CD14-positive monocyte (primary cell): ENCODE measurements around the gene CCDC33. TPM values are rescaled to one million over a fixed set of nuclear protein-coding genes. Genes with fewer than 3 reads are reported as not detected.
A peak's percentile ranks its signal among the peaks of the same experiment; 100 is the strongest.

Experiments used
- DNase-seq, 3 donors: peaks; one replicate each; pipeline ENCODE4 v3.0.0-alpha.2; 2011 to 2022
- H2AFZ ChIP-seq: 2 replicates; pipeline ENCODE4 v1.6.0; 2012; ENCODE audit warnings: mild to moderate bottlenecking, low read depth, low read length, inconsistent platforms; ENCODE audit not compliant: insufficient read depth, poor library complexity, severe bottlenecking
- H3K27ac ChIP-seq, 2 donors: 1 replicate in 1 of 2; 2 replicates in 1 of 2; pipeline ENCODE4 v1.5.1; 2012 to 2013; ENCODE audit warnings: low read length in 2 of 2, control low read depth in 1 of 2, inconsistent platforms in 1 of 2, low read depth in 1 of 2, mild to moderate bottlenecking in 1 of 2
- H3K27me3 ChIP-seq, 2 donors: one replicate each; pipeline versions ENCODE4 v1.6.0 to v1.6.1; 2011 to 2013; ENCODE audit warnings: low read length in 2 of 2; ENCODE audit not compliant: control insufficient read depth in 2 of 2, insufficient read depth in 2 of 2
- H3K36me3 ChIP-seq, 2 donors: replicated peaks in 1 of 2; 1 replicate in 1 of 2; 2 replicates in 1 of 2; pipeline versions ENCODE4 v1.5.1 to v1.6.1; 2012 to 2013; ENCODE audit warnings: low read length in 2 of 2, control low read depth in 1 of 2, inconsistent platforms in 1 of 2, mild to moderate bottlenecking in 1 of 2; ENCODE audit not compliant: insufficient read depth in 2 of 2, control insufficient read depth in 1 of 2
- H3K4me1 ChIP-seq, 2 donors: 1 replicate in 1 of 2; 2 replicates in 1 of 2; pipeline versions ENCODE4 v1.5.1 to v1.6.1; 2012 to 2013; ENCODE audit warnings: low read length in 2 of 2, control low read depth in 1 of 2, inconsistent platforms in 1 of 2, mild to moderate bottlenecking in 1 of 2, moderate library complexity in 1 of 2; ENCODE audit not compliant: insufficient read depth in 2 of 2, control insufficient read depth in 1 of 2
- H3K4me2 ChIP-seq: replicated peaks from 2 replicates; pipeline ENCODE3; 2012; ENCODE audit warnings: low read length, moderate library complexity, mild to moderate bottlenecking; ENCODE audit not compliant: poor library complexity, severe bottlenecking; ENCODE audit errors: extremely low read depth
- H3K4me3 ChIP-seq, 3 experiments: fragments of 200-600 bp in 1 of 3; sonication (generic) in 1 of 3; replicated peaks in 1 of 3; 1 replicate in 2 of 3; 2 replicates in 1 of 3; pipeline ENCODE4 v1.5.1; 2011 to 2013; ENCODE audit warnings: low read length in 3 of 3, mild to moderate bottlenecking in 3 of 3, control low read depth in 2 of 3, low read depth in 2 of 3, inconsistent platforms in 1 of 3, moderate library complexity in 1 of 3
- H3K79me2 ChIP-seq: 2 replicates; pipeline ENCODE4 v1.6.0; 2012; ENCODE audit warnings: mild to moderate bottlenecking, control low read depth, inconsistent platforms, low read length, moderate library complexity; ENCODE audit not compliant: insufficient read depth
- H3K9ac ChIP-seq: 2 replicates; pipeline ENCODE4 v1.6.0; 2017; ENCODE audit warnings: low read length, mild to moderate bottlenecking; ENCODE audit not compliant: insufficient read depth, poor library complexity, severe bottlenecking
- H3K9me3 ChIP-seq, 2 donors: replicated peaks in 1 of 2; 1 replicate in 1 of 2; 2 replicates in 1 of 2; pipeline versions ENCODE4 v1.5.1 to v1.6.1; 2012 to 2013; ENCODE audit warnings: low read length in 2 of 2, control low read depth in 1 of 2; ENCODE audit not compliant: control insufficient read depth in 1 of 2, insufficient read depth in 1 of 2
- H4K20me1 ChIP-seq: 2 replicates; pipeline ENCODE4 v1.6.0; 2012; ENCODE audit warnings: mild to moderate bottlenecking, low read length, control low read depth, moderate library complexity; ENCODE audit not compliant: insufficient read depth
- H3K27ac Mint-ChIP-seq, 7 donors: one replicate each; pipeline ENCODE4 v1.8.0; 2020; ENCODE audit warnings: mild to moderate bottlenecking in 7 of 7, mixed read lengths in 7 of 7, moderate library complexity in 6 of 7, inconsistent platforms in 2 of 7
- H3K27me3 Mint-ChIP-seq, 3 donors: one replicate each; pipeline ENCODE4 v1.8.0; 2021 to 2022; ENCODE audit warnings: low read depth in 3 of 3, mild to moderate bottlenecking in 3 of 3, mixed read lengths in 3 of 3, moderate library complexity in 3 of 3, inconsistent platforms in 1 of 3
- H3K36me3 Mint-ChIP-seq, 2 donors: one replicate each; pipeline ENCODE4 v1.8.0; 2020; ENCODE audit warnings: mixed read lengths in 2 of 2, inconsistent platforms in 1 of 2, mild to moderate bottlenecking in 1 of 2
- H3K4me1 Mint-ChIP-seq: one replicate; pipeline ENCODE4 v1.8.0; 2020; ENCODE audit warnings: mild to moderate bottlenecking, mixed read lengths
- H3K4me3 Mint-ChIP-seq, 2 donors: one replicate each; pipeline ENCODE4 v1.8.0; 2020; ENCODE audit warnings: mild to moderate bottlenecking in 2 of 2, mixed read lengths in 2 of 2, moderate library complexity in 1 of 2
- H3K9me3 Mint-ChIP-seq, 7 donors: one replicate each; pipeline ENCODE4 v1.8.0; 2020 to 2022; ENCODE audit warnings: mixed read lengths in 7 of 7, mild to moderate bottlenecking in 6 of 7, moderate library complexity in 6 of 7, inconsistent platforms in 2 of 7
- CTCF ChIP-seq: fragments of 200-600 bp; IDR thresholded peaks from one replicate; pipeline ENCODE4 v1.8.0; 2022; ENCODE audit warnings: antibody characterized with exemption, mild to moderate bottlenecking
- WGBS: methylation state at CpG from one replicate; pipeline ENCODE4 v1.1.5; 2013; ENCODE audit warnings: missing lambda C conversion rate; ENCODE audit not compliant: insufficient coverage; 5-methylcytosine and 5-hydroxymethylcytosine counted together
- intact Hi-C, 2 donors: fragments of 100-400 bp; cut with micrococcal nuclease; formaldehyde crosslinking; loops; one replicate each; pipeline versions ENCODE4 v1.15.0 to v1.15.1; 2023
- polyA plus RNA-seq, 3 donors: library from polyadenylated mRNA; depleted of rRNA in 1 of 3; unstranded in 2 of 3; stranded (reverse) in 1 of 3; fragments of 300-500 nt in 2 of 3; fragments of >200 nt in 1 of 3; fragmentation: Illumina TruSeq in 2 of 3; gene quantifications; 1 replicate in 2 of 3; 2 replicates in 1 of 3; pipeline ENCODE4 v1.2.3, GENCODE V29; 2012 to 2021

Gene CCDC33
- polyA plus RNA-seq, 3 donors, result not detected

DNA sequence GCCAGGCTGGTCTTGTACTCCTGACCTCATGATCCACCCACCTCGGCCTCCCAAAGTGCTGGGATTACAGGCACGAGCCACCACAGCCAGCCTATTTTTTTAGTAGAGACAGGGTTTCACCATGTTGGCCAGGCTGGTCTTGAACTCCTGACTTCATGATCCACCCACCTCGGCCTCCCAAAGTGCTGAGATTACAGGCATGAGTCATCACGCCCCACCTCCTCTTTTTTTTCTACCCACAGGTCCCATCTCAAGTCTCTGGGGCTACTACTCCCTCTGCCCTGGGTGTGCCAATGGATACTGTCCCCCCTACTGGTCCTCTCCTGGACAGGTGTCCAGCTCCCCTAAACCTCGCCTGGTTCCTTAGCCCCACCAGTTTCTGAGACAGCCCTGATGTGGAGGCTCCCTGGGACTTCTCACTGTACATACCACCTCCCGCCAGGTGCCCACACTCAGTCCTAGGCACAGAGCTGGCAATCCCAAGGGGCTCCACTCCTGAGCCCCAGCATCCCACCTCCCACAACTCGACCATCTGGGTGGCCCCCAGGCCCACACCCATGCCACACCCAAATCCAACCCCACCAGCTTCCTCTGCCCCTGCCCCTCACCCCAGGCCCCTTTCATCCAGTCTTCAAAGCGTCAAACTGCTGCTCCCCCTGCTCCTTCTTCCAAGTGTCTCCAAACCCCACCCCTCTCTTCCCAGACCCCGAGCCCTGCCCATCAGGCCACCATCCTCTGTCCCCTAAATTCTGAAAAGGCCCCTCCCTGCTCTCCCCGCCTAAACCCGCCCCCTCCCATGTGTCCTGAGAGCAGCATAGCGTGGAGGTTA is 144.4 kb downstream of the CCDC33 start:
- Mint-ChIP-seq H3K9me3 (no peaks in the 10 kb centered on the region), H3K27me3 (peaks cover 4 to 15% (median 11%) of the 10 kb centered on the region in 3 donors), H3K27ac (peak overlapping the region in 3 of 7 donors; percentile 6 to 74 (median 62)), H3K4me3 (no peak overlapping the region), H3K36me3 (no peaks in the 10 kb centered on the region), H3K4me1 (peaks cover 13% of the 10 kb centered on the region)
- Histone ChIP-seq H4K20me1 (no peaks in the 10 kb centered on the region), H3K27ac (no peak overlapping the region), H3K27me3 (no peaks in the 10 kb centered on the region), H3K79me2 (no peaks in the 10 kb centered on the region), H3K4me1 (peaks cover 4 to 11% of the 10 kb centered on the region in 2 donors), H3K9ac (no peak overlapping the region), H3K36me3 (no peaks in the 10 kb centered on the region), H2AFZ (no peak overlapping the region), H3K9me3 (no peaks in the 10 kb centered on the region), H3K4me3 (no peak overlapping the region), H3K4me2 (no peak overlapping the region)
- TF ChIP-seq CTCF, result no peak
- intact Hi-C loops, result no loop called here
- WGBS, result 84% methylated on average over 7 of the region's 12 CpGs
- DNase-seq, result no peak

GRCh38 chr15:74381190-74381453 is 145.0 kb downstream of the CCDC33 start:
- H3K4me1 Mint-ChIP-seq, result peaks cover 13% of the 10 kb centered on the region

More at GRCh38 chr15:74381190-74381453, 145.0 kb downstream of the CCDC33 start:
- Histone ChIP-seq H3K27ac (no peak overlapping the region), H3K4me3 (no peak overlapping the region), H3K9ac (no peak overlapping the region), H3K79me2 (no peaks in the 10 kb centered on the region), H3K9me3 (no peaks in the 10 kb centered on the region), H3K4me2 (no peak overlapping the region), H4K20me1 (no peaks in the 10 kb centered on the region), H2AFZ (no peak overlapping the region), H3K27me3 (no peaks in the 10 kb centered on the region), H3K36me3 (no peaks in the 10 kb centered on the region), H3K4me1 (peaks cover 4 to 12% of the 10 kb centered on the region in 2 donors)
- no peak for TF ChIP-seq CTCF
- Mint-ChIP-seq H3K36me3 (no peaks in the 10 kb centered on the region), H3K4me3 (no peak overlapping the region), H3K9me3 (no peaks in the 10 kb centered on the region), H3K27ac (no peak overlapping the region), H3K27me3 (peaks cover 4 to 15% (median 11%) of the 10 kb centered on the region in 3 donors)
- no peak for DNase-seq
- intact Hi-C loops, result no loop called here
- 100% methylated on average over 1 of the region's 2 CpGs for WGBS
